ENCODE data around the gene NFATC2. TPM values are rescaled to one million over a fixed set of nuclear protein-coding genes. Genes with fewer than 3 reads are reported as not detected.
"Not testable (repeated sequence)": the region's sequence is repeated elsewhere in the genome, so short reads cannot be mapped to it uniquely, and the experiment has no call there.

Gene NFATC2
- total RNA-seq, 1 donor from 2014 or later: 0.89 TPM

DNA sequence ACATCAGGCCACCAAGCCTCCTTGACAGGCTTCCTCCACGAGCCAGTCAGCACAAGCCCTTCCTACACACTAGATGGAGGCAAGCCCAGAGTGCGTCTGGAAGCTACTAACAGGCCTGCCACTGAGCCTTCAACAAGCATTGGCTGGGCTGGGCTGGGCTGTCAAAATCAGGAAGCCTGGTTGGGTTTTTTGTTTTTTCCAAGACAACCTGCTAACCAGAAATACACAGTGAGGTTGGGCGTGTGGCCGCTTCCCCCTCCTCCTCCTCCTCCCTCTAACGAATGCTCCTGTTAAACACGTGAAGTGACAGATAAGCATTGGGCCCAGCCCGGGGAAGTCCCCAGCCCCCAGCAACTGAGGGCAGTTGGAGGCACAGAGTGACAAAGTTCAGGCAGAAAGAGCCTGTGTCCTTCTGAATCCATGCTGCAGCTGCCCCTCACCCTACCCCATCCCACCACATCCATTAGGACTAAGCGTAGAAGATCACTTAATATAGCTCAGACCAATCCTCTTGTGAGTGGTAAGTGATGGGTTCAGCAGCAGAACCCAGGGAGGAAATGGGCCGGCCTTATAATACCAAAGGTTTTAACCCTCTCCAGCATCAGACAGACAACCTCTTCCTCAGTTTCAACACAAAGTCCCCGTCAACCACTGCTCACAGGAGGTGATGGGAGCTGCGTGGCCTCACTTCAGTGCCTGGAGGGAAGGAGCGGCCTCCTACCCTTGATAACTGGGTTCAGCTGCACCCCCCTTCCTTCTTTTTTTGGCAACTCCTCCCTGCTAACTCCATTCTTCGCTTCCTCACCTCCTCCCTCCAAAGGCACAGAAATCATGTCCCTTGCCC, 1.1 kb downstream of the NFATC2 start:
- no peaks in the 10 kb centered on the region for H3K36me3 Mint-ChIP-seq (ENCODE audit: unreplicated experiment)
- no peak for DNase-seq (ENCODE audit: extremely low spot score, unreplicated experiment)

DNA sequence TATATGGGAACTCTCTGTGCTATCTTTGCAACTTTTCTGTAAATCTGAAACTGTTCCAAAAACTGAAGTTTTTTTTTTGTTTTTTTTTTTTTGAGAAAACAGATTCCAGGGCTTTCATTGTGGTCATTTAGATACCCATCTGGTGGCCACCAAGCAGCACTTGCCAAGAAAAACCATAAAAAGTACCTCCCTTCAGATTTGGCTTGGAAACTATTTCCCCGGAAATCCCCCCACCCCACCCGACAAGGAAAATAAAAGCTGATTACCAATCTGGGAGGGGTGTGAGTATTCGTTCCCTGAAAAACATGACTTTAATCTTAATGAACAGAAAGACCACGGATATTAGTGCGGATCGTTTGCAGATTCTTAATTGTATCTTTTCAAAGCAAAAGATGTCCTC, 1.9 kb downstream of the NFATC2 start:
- no peaks in the 10 kb centered on the region for H3K36me3 Mint-ChIP-seq (ENCODE audit: unreplicated experiment)
- H3K27ac Mint-ChIP-seq (ENCODE audit: unreplicated experiment): no peak overlapping the region
- no peak overlapping the region for H3K4me3 Mint-ChIP-seq (ENCODE audit: unreplicated experiment)
- H3K4me1 Mint-ChIP-seq (ENCODE audit: unreplicated experiment): peaks cover 28% of the 10 kb centered on the region
- H3K27me3 Mint-ChIP-seq (ENCODE audit: unreplicated experiment): peaks cover 12% of the 10 kb centered on the region
- no peak for DNase-seq (ENCODE audit: extremely low spot score, unreplicated experiment)
- TF ChIP-seq, protein P1, sequence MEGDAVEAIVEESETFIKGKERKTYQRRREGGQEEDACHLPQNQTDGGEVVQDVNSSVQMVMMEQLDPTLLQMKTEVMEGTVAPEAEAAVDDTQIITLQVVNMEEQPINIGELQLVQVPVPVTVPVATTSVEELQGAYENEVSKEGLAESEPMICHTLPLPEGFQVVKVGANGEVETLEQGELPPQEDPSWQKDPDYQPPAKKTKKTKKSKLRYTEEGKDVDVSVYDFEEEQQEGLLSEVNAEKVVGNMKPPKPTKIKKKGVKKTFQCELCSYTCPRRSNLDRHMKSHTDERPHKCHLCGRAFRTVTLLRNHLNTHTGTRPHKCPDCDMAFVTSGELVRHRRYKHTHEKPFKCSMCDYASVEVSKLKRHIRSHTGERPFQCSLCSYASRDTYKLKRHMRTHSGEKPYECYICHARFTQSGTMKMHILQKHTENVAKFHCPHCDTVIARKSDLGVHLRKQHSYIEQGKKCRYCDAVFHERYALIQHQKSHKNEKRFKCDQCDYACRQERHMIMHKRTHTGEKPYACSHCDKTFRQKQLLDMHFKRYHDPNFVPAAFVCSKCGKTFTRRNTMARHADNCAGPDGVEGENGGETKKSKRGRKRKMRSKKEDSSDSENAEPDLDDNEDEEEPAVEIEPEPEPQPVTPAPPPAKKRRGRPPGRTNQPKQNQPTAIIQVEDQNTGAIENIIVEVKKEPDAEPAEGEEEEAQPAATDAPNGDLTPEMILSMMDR (IDR thresholded peaks at IDR 0.05): no peak
- H3K9me3 Mint-ChIP-seq (ENCODE audit: unreplicated experiment): peaks cover 10% of the 10 kb centered on the region

More for the DNA sequence above, 1.1 kb downstream of the NFATC2 start:
- no peak overlapping the region for H3K4me3 Mint-ChIP-seq (ENCODE audit: unreplicated experiment)
- H3K27me3 Mint-ChIP-seq (ENCODE audit: unreplicated experiment): peaks cover 15% of the 10 kb centered on the region
- peaks cover 24% of the 10 kb centered on the region for H3K4me1 Mint-ChIP-seq (ENCODE audit: unreplicated experiment)
- H3K27ac Mint-ChIP-seq (ENCODE audit: unreplicated experiment): peak overlapping the region; percentile 24
- H3K9me3 Mint-ChIP-seq (ENCODE audit: unreplicated experiment): peaks cover 10% of the 10 kb centered on the region
- TF ChIP-seq, protein P1 (IDR thresholded peaks at IDR 0.05): no peak

DNA sequence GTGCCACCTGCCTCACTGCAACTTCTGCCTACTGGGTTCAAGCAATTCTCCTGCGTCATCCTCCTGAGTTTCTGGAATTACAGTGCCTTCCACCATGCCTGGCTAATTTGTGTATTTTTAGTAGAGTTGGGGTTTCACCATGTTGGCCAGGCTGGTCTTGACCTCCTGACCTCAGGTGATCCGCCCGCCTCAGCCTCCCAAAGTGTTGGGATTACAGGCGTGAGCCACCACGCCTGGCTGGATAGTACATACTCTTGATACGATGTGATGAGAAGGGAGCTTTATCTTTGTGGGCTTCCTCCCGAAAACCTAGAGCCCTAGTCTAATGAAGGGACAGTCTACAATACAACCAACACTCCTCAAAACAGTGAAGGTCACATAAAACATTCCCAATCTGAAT, 2.4 kb downstream of the NFATC2 start:
- H3K9me3 Mint-ChIP-seq (ENCODE audit: unreplicated experiment): peaks cover 10% of the 10 kb centered on the region
- not testable (repeated sequence) for DNase-seq (ENCODE audit: extremely low spot score, unreplicated experiment); H3K36me3 Mint-ChIP-seq (ENCODE audit: unreplicated experiment); H3K4me3 Mint-ChIP-seq (ENCODE audit: unreplicated experiment); H3K27me3 Mint-ChIP-seq (ENCODE audit: unreplicated experiment); H3K27ac Mint-ChIP-seq (ENCODE audit: unreplicated experiment)
- H3K4me1 Mint-ChIP-seq (ENCODE audit: unreplicated experiment): peaks cover 33% of the 10 kb centered on the region

DNA sequence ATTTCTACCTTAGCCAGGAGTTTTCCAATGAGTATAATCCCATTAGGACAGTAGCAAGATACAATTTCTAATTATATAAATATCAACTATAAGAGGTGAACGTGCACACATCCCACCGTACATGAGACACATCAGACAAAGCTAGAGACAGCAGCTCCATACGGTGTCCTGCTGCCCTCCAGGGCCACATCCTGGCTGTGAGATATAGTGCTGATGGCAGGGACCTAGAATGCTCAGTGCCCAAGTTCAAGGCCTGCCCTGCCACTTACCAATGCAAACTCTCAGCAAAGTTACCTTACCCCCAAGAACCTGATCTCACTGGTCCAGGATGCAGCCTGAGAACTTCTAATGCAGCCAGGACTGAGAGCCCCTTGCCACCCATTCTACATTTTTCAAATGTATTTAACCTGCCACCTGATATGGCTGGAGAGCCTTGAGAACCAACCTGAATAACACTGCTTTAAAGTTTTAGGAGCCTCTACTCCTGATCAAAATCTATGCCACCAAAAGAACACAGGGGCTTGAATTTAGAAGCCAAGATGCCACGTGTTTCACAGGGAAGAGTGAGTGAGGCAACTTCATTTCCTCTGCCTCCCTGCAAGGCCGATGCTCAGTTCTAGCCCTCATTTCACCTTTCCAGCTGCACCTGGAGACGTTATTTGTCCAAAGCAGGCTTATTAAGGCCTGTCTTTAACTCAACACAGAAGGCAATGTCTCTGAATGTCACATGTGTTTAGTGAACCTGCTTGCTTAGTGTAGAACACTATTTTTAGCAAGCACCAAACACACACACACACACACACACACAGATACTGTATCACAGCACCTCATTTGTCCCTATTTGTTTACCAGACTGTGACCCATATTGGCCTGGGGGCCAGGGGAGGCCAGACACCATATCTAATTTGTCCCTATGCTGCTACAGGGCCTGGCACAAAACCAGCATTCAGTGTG, 6.1 kb downstream of the NFATC2 start:
- no peak for DNase-seq (ENCODE audit: extremely low spot score, unreplicated experiment)
- Mint-ChIP-seq H3K4me3 (ENCODE audit: unreplicated experiment) (no peak overlapping the region), H3K27me3 (ENCODE audit: unreplicated experiment) (no peaks in the 10 kb centered on the region), H3K4me1 (ENCODE audit: unreplicated experiment) (peaks cover 48% of the 10 kb centered on the region), H3K27ac (ENCODE audit: unreplicated experiment) (no peak overlapping the region), H3K9me3 (ENCODE audit: unreplicated experiment) (peaks cover 10% of the 10 kb centered on the region), H3K36me3 (ENCODE audit: unreplicated experiment) (no peaks in the 10 kb centered on the region)
- TF ChIP-seq, protein P1 (IDR thresholded peaks at IDR 0.05): no peak

DNA sequence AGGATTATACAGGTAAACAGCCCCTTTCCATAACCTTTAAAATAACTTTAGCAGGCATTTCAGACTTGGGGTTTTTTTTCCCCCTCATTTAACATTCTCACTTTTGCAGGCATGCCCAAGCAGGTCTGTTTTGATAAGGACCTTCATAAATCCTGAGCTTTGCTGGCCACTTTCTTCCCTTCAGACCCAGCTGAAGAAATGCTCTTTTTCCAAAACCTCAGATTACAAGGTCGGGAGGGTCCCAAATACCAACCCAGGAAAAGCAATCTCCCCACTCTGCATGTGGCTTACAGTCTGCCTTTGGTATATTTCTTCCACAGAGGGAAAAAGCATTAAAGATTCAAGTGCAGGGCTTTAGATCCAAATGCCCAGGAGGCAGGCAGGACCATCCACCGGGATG, 6.8 kb downstream of the NFATC2 start:
- Mint-ChIP-seq H3K27me3 (ENCODE audit: unreplicated experiment) (no peaks in the 10 kb centered on the region), H3K27ac (ENCODE audit: unreplicated experiment) (no peak overlapping the region), H3K9me3 (ENCODE audit: unreplicated experiment) (peaks cover 10% of the 10 kb centered on the region), H3K36me3 (ENCODE audit: unreplicated experiment) (no peaks in the 10 kb centered on the region), H3K4me1 (ENCODE audit: unreplicated experiment) (peaks cover 46% of the 10 kb centered on the region), H3K4me3 (ENCODE audit: unreplicated experiment) (no peak overlapping the region)
- TF ChIP-seq, protein P1 (IDR thresholded peaks at IDR 0.05): no peak
- DNase-seq (ENCODE audit: extremely low spot score, unreplicated experiment): no peak

All from osteocyte (in vitro differentiated cells).